Gastrocnemius medialis (tissue), 4 donors: ENCODE measurements around the gene DNAH5. TPM values are rescaled to one million over a fixed set of nuclear protein-coding genes. Genes with fewer than 3 reads are reported as not detected.

Experiments
- ATAC-seq, 2 donors: fragments of 150-250 bp; one replicate each; pipeline ENCODE4 v1.9.1; 2016
- DNase-seq, 2 donors: peaks; one replicate each; pipeline ENCODE4 v3.0.0-alpha.2; 2019
- H3K27ac ChIP-seq, 4 donors: fragments of 200-600 bp; sonication (generic); 1 replicate in 1 of 4; 2 replicates in 3 of 4; pipeline ENCODE4 v1.5.1; 2016 to 2018; ENCODE audit warnings: mild to moderate bottlenecking in 2 of 4, moderate library complexity in 1 of 4
- H3K27me3 ChIP-seq, 3 donors: fragments of 200-600 bp; sonication (generic) in 2 of 3; 1 replicate in 1 of 3; 2 replicates in 2 of 3; pipeline versions ENCODE4 v1.5.1 to v1.6.0; 2016 to 2019; ENCODE audit warnings: mild to moderate bottlenecking in 1 of 3, moderate library complexity in 1 of 3
- H3K36me3 ChIP-seq, 2 donors: fragments of 200-600 bp; sonication (generic) in 1 of 2; one replicate each; pipeline ENCODE4 v1.5.1; 2017 to 2018
- H3K4me1 ChIP-seq, 2 donors: fragments of 200-600 bp; sonication (generic) in 1 of 2; one replicate each; pipeline ENCODE4 v1.5.1; 2016 to 2017; ENCODE audit warnings: mild to moderate bottlenecking in 2 of 2
- H3K4me3 ChIP-seq, 4 donors: fragments of 200-600 bp; sonication (generic) in 3 of 4; 1 replicate in 1 of 4; 2 replicates in 3 of 4; pipeline ENCODE4 v1.5.1; 2016 to 2019; ENCODE audit warnings: mild to moderate bottlenecking in 2 of 4
- H3K9me3 ChIP-seq, 3 donors: fragments of 200-600 bp; sonication (generic) in 2 of 3; 1 replicate in 1 of 3; 2 replicates in 2 of 3; pipeline ENCODE4 v1.5.1; 2016 to 2019
- POLR2A ChIP-seq, 2 donors: fragments of 450-650 bp; IDR thresholded peaks; one replicate each; pipeline ENCODE4 v1.6.1; 2017; ENCODE audit warnings: antibody characterized with exemption in 2 of 2, mild to moderate bottlenecking in 2 of 2, moderate library complexity in 2 of 2
- in situ Hi-C, 4 donors: fragments of 200-750 bp; cut with MboI; loops; one replicate each; pipeline versions ENCODE4 v1.15.0 to v1.8.0; 2017; ENCODE audit warnings: low sequenced_read_pairs in 4 of 4
- intact Hi-C: fragments of 100-400 bp; cut with DNase I; formaldehyde crosslinking; loops from one replicate; pipeline ENCODE4 v1.15.1; 2023; ENCODE audit warnings: low total_unique reads
- total RNA-seq, 4 donors: library from RNA; depleted of rRNA; stranded (reverse); fragments of >200 nt; gene quantifications; one replicate each; pipeline versions ENCODE4 v1.1.0 to v1.2.3, GENCODE V29; 2016
- TF ChIP-seq, protein P1 (sequence below), 5 experiments: fragments of 450-650 bp in 3 of 5; fragments of 200-600 bp in 2 of 5; sonication (generic) in 2 of 5; IDR thresholded peaks in 4 of 5; conservative IDR thresholded peaks in 1 of 5; 1 replicate in 4 of 5; 2 replicates in 1 of 5; pipeline ENCODE4 v1.5.1; 2016 to 2019; ENCODE audit warnings: antibody characterized with exemption in 5 of 5, mild to moderate bottlenecking in 3 of 5, moderate library complexity in 3 of 5

DNAH5 gene
- total RNA-seq, 4 donors from 2014 or later, result 0.02 to 1.0 (median 0.03) TPM; not detected in 1

DNA sequence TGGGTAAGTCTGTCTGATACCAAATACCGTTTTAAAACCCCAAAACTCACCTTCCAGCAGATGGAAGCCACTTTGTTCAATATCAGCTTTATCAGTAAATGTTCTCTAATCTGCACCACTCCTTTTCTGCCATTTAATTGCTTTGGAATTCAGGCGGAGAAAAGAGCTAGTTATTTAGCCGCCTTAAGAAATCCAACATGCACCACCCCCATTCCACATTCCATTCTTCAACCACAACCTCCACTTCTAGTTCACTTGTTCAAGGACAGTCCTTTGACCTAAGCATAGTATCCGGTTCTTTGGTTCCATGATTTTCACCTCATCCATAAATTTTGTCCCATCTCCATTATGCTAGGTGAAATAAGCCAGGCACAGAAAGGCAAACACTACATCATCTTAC lies 240.1 kb downstream of the DNAH5 start:
- intact Hi-C loops, result no loop called here
- H3K4me1 ChIP-seq, result no peaks in the 10 kb centered on the region
- in situ Hi-C loops, result no loop called here
- TF ChIP-seq, protein P1, sequence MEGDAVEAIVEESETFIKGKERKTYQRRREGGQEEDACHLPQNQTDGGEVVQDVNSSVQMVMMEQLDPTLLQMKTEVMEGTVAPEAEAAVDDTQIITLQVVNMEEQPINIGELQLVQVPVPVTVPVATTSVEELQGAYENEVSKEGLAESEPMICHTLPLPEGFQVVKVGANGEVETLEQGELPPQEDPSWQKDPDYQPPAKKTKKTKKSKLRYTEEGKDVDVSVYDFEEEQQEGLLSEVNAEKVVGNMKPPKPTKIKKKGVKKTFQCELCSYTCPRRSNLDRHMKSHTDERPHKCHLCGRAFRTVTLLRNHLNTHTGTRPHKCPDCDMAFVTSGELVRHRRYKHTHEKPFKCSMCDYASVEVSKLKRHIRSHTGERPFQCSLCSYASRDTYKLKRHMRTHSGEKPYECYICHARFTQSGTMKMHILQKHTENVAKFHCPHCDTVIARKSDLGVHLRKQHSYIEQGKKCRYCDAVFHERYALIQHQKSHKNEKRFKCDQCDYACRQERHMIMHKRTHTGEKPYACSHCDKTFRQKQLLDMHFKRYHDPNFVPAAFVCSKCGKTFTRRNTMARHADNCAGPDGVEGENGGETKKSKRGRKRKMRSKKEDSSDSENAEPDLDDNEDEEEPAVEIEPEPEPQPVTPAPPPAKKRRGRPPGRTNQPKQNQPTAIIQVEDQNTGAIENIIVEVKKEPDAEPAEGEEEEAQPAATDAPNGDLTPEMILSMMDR (IDR thresholded peaks at IDR 0.05 in 4 of 5, conservative IDR thresholded peaks at IDR 0.05 in 1 of 5), result no peak
- no peaks in the 10 kb centered on the region for H3K36me3 ChIP-seq
- no peak overlapping the region for H3K4me3 ChIP-seq
- no peaks in the 10 kb centered on the region for H3K27me3 ChIP-seq
- H3K27ac ChIP-seq, result no peak overlapping the region
- H3K9me3 ChIP-seq, result no peaks in the 10 kb centered on the region
- no peak for ATAC-seq
- DNase-seq, result no peak

- H3K9me3 ChIP-seq, result no peaks in the 10 kb centered on the region
- no peaks in the 10 kb centered on the region for H3K27me3 ChIP-seq
- no peak overlapping the region for H3K4me3 ChIP-seq
- TF ChIP-seq, protein P1 (IDR thresholded peaks at IDR 0.05 in 4 of 5, conservative IDR thresholded peaks at IDR 0.05 in 1 of 5), result no peak
- no peak for TF ChIP-seq POLR2A (IDR thresholded peaks at IDR 0.05)
- no peak overlapping the region for H3K27ac ChIP-seq
- DNase-seq (no peak), ATAC-seq (no peak)
- H3K4me1 ChIP-seq, result no peaks in the 10 kb centered on the region
- no peaks in the 10 kb centered on the region for H3K36me3 ChIP-seq
- intact Hi-C loops, result no loop called here
- in situ Hi-C loops, result no loop called here
These were observed 243.9 kb downstream of the DNAH5 start for GRCh38 chr5:13700626-13701025.

DNA sequence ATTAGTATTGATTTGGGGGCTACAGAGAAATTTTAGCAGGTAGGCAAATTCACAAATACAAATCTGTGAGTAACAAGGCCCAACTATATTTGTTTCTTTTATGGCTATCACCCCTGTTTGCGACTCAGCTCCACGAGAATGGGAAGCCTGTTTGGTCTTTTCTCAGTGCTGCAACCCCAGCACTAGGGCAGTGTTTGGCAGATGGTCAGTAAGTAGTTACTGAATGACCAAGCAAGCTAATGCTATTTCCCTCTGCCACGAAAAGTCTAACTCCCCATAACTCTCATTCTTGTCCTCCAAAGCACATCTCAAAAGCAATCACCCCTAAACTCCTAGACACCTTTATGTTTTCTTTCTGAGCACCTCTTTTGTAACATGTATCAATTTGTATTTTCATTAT lies 245.6 kb downstream of the DNAH5 start:
- Histone ChIP-seq H3K9me3 (no peaks in the 10 kb centered on the region), H3K27ac (no peak overlapping the region), H3K27me3 (no peaks in the 10 kb centered on the region), H3K4me3 (no peak overlapping the region), H3K4me1 (no peaks in the 10 kb centered on the region), H3K36me3 (no peaks in the 10 kb centered on the region)
- TF ChIP-seq POLR2A (IDR thresholded peaks at IDR 0.05), result no peak
- TF ChIP-seq, protein P1 (IDR thresholded peaks at IDR 0.05 in 4 of 5, conservative IDR thresholded peaks at IDR 0.05 in 1 of 5), result no peak
- ATAC-seq (no peak), DNase-seq (no peak)
- in situ Hi-C loops, result no loop called here
- intact Hi-C loops, result no loop called here

DNA sequence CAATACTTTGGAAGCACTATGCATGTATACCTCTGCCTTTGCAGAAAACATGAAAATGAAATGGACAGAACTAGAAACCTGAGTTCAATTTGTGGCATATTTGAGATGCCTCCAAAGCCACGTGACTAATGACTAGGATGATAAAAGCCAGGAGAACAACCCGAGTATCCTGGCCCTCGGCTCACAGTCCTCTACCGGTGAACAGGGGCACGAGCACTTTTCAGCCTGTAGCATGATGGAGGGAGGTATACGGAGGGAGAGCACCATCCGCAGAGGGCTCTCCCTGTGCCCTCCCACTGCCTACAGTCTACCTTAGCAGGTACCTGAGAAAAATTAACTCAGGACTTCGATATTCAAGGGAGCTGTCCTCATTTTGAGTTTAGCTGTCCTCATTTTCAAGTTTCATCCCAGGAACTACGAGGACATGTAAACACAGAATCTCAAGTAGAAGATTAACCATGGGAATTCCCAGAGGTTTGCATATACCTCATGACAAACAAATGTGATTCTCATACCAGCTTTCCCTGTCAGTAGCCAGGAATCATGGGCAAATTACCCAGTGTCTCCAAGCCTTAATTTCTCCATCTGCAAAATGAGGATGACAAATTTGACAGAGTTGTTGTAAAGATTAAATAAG lies 249.3 kb downstream of the DNAH5 start:
- H3K4me3 ChIP-seq, result no peak overlapping the region
- TF ChIP-seq POLR2A (IDR thresholded peaks at IDR 0.05), result no peak
- TF ChIP-seq, protein P1 (IDR thresholded peaks at IDR 0.05 in 4 of 5, conservative IDR thresholded peaks at IDR 0.05 in 1 of 5), result no peak
- H3K4me1 ChIP-seq, result no peaks in the 10 kb centered on the region
- in situ Hi-C loops (no loop called here), intact Hi-C loops (no loop called here)
- no peaks in the 10 kb centered on the region for H3K27me3 ChIP-seq
- H3K36me3 ChIP-seq, result no peaks in the 10 kb centered on the region
- no peaks in the 10 kb centered on the region for H3K9me3 ChIP-seq
- no peak overlapping the region for H3K27ac ChIP-seq
- DNase-seq (no peak), ATAC-seq (no peak)

DNA sequence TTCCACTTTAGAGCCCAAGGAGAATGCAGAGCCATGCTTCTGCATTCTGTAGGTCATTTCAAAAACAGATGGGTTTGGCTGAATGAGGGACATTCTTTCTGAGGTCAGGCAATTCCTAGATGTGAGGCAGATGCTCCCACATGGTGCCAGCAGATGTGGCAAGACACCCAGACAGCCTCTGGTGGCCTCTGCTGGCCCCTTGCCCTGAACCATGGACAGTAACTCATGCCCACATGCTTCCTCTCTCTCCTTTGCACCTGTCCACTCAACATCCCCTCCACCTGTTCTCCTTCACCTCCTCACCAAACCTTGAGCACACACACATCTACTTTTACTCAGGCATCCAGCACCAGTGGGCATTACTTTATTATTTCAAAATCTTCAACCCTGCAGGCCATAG lies 252.3 kb downstream of the DNAH5 start:
- TF ChIP-seq, protein P1 (IDR thresholded peaks at IDR 0.05 in 4 of 5, conservative IDR thresholded peaks at IDR 0.05 in 1 of 5), result no peak
- TF ChIP-seq POLR2A (IDR thresholded peaks at IDR 0.05), result no peak
- Histone ChIP-seq H3K27ac (no peak overlapping the region), H3K9me3 (no peaks in the 10 kb centered on the region), H3K36me3 (no peaks in the 10 kb centered on the region), H3K4me1 (no peaks in the 10 kb centered on the region), H3K27me3 (no peaks in the 10 kb centered on the region), H3K4me3 (no peak overlapping the region)
- intact Hi-C loops, result no loop called here
- in situ Hi-C loops, result no loop called here
- DNase-seq (no peak), ATAC-seq (no peak)
